Fibroblast of skin of right biceps (primary cell): ENCODE data around the gene MPG.

Source experiments
- DNase-seq: peaks from one replicate; pipeline ENCODE4 v3.0.0-alpha.2; 2013

Gene MPG

GRCh38 chr16:50769-51591, 27.0 kb upstream of the MPG start:
- DNase-seq: no peak

GRCh38 chr16:53346-54236, 24.4 kb upstream of the MPG start, which contains the start of the genes POLR3K and SNRNP25:
Gene POLR3K (minus strand): TSS chr16:53608. CDS start chr16:53586, 22 bp downstream.
Gene SNRNP25 (plus strand): TSS chr16:53828. CDS start chr16:54017, 189 bp downstream.
- DNase-seq: peak; percentile 99

- no peak for DNase-seq
These were observed 23.8 kb upstream of the MPG start for GRCh38 chr16:54237-54581.

GRCh38 chr16:55571-56136, 22.4 kb upstream of the MPG start:
- no peak for DNase-seq

GRCh38 chr16:56231-56927, 21.6 kb upstream of the MPG start:
- no peak for DNase-seq

GRCh38 chr16:57711-58110, 20.3 kb upstream of the MPG start:
- no peak for DNase-seq

GRCh38 chr16:58491-59439, 19.3 kb upstream of the MPG start:
- no peak for DNase-seq

- DNase-seq: no peak
These were observed 18.5 kb upstream of the MPG start for GRCh38 chr16:59440-60059.

GRCh38 chr16:60166-60565, 17.9 kb upstream of the MPG start:
- no peak for DNase-seq

GRCh38 chr16:60929-61878, 16.8 kb upstream of the MPG start:
- DNase-seq: no peak

GRCh38 chr16:61879-62281, 16.1 kb upstream of the MPG start:
- DNase-seq: no peak

- DNase-seq: no peak
These were observed 15.6 kb upstream of the MPG start for GRCh38 chr16:62283-62967.

- DNase-seq: no peak
These were observed 15.0 kb upstream of the MPG start for GRCh38 chr16:62968-63391.

GRCh38 chr16:63466-63865, 14.6 kb upstream of the MPG start:
- DNase-seq: no peak

GRCh38 chr16:63998-64913, 13.8 kb upstream of the MPG start:
- DNase-seq: no peak

- no peak for DNase-seq
These were observed 13.1 kb upstream of the MPG start for GRCh38 chr16:64914-65255.

GRCh38 chr16:65745-66144, 12.3 kb upstream of the MPG start:
- peak; percentile 65 for DNase-seq
